Stimulated activated CD8-positive, alpha-beta memory T cell treated with anti-CD3 and anti-CD28 coated beads, Interleukin-4, amount 100 ng/mL, for 1 hour (primary cell): ENCODE results near the gene NETO1.

Experiments used
- DNase-seq, 2 donors: peaks; one replicate each; pipeline ENCODE4 v3.0.0-alpha.2; 2020; ENCODE audit warnings: low read depth in 2 of 2, low spot score in 1 of 2

NETO1 gene

DNA sequence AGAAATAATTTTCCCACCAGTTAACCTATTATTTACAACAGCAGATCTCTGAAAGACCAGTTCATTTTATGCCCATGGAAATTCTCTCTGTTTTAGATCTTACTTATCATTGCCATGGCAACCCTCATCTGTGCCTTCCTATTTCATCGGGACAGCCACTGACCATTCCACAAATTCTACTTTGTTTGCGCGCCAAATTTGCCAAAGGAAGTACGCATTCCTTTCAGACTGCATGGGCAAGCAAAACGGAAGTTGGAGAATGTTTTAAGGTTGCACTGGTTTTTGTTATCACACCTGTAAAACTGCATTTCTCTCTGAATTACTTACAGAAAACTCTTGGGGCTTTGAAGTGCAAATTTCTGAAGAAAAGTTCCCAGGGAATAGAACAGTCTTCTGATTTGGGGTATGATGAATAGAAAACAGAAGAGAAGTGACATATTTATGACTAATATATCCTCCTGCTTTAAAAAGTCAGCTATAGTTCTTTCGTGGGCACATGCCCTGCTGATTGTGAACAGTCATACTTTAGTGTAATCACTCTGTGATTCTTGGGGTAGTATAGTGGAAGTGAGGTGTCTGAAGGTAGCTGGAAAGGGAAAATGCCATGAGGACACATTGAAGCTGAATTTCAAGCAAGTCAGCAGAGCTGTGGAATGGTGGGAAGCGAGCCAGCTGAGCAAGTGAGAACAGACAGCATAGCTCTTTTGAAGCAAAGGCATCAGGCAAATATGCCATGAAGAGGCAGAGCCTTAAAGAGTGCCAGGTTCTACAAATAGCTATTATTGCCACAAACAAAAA is 20.9 kb downstream of the NETO1 start:
- DNase-seq: no peak

DNA sequence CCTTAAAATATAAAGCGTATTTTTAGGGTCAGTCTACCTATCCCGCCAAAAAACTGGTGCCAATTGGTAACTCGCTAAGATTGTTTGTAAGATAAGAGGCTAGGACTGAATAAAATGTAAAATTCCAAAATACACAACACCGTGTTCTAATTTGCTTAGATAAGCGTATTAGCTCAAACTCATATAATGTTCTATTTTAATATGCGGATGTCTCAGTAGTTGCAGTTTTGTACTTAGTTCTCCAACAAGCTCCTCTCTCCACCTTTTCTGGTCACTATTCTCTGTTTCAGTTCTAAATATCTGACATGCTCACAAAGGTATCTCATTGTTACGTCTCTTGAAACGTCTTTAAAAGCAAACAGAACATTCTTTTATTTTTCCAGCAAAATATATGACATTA is 24.0 kb downstream of the NETO1 start:
- no peak for DNase-seq

GRCh38 chr18:72840109-72840508 is 27.7 kb downstream of the NETO1 start:
- DNase-seq: no peak

- no peak for DNase-seq
Measured at GRCh38 chr18:72834731-72835130, 33.1 kb downstream of the NETO1 start.

- no peak for DNase-seq
Measured at GRCh38 chr18:72833471-72833870, 34.3 kb downstream of the NETO1 start.

GRCh38 chr18:72830109-72830508 is 37.7 kb downstream of the NETO1 start:
- DNase-seq: no peak

GRCh38 chr18:72828601-72829000 is 39.2 kb downstream of the NETO1 start:
- no peak for DNase-seq

DNA sequence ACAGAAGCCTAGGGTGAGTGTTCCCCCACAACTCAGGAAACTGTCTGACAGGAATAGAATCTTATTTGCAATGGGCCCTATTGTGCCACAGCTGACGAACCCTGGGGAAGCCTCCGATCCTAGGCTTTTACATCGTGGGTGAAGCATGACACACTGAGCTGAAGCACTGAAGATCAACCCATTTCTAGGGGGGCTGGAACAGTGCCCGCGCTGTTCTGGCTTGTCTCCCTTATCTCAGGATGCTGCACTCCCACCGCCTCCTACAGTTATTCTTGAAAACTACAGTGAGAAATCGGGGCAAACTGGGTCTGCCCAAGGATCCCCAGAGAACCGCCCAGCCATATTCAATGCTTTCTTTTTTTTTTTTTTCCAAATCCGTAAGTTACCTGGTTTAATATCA is 41.1 kb downstream of the NETO1 start:
- DNase-seq: no peak

GRCh38 chr18:72823345-72823744 is 44.4 kb downstream of the NETO1 start:
- DNase-seq: no peak

GRCh38 chr18:72822202-72822601 is 45.6 kb downstream of the NETO1 start:
- DNase-seq: no peak

GRCh38 chr18:72820571-72820970 is 47.2 kb downstream of the NETO1 start:
- no peak for DNase-seq

- no peak for DNase-seq
Measured at GRCh38 chr18:72819050-72819449, 48.7 kb downstream of the NETO1 start.

DNA sequence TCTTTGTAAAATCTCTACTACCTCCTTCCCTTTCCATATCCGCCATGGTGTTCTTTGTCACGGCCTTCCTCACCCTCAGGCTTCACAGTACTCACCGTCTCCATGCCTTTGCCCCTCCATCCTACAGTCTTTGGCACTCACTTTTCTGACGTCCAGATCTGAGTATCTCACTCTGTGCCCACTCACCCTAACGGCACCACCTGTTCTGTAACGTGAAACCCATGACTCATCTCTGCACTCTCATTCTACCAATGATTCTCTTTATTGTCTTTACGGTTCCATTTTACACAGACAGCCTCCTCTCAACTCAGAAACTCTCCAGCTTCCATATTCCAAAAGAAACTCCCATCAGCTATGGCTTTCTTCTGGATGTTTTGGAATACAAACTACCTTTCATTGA is 56.7 kb downstream of the NETO1 start:
- DNase-seq: no peak

DNA sequence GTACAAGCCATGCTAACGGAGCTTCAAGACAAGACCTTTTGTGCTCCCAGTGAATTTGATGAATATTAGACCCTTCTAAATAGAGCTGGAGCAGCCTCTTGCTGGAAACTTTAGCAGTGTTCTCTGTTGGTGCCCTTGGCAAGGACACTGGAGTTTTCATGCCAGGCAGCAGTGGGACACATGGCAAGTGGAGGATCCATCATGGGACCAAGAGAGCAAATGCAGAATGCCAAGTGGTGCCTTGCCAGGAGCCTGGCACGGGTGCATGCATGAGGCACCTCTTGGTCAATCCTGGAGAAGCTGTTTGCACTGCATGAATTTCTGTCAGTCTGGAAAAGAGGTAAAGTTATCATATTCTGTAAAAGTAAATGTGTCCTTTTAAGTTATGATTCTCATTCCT is 59.1 kb downstream of the NETO1 start:
- DNase-seq: no peak

- DNase-seq: no peak
Measured at GRCh38 chr18:72799106-72799505, 68.7 kb downstream of the NETO1 start.

DNA sequence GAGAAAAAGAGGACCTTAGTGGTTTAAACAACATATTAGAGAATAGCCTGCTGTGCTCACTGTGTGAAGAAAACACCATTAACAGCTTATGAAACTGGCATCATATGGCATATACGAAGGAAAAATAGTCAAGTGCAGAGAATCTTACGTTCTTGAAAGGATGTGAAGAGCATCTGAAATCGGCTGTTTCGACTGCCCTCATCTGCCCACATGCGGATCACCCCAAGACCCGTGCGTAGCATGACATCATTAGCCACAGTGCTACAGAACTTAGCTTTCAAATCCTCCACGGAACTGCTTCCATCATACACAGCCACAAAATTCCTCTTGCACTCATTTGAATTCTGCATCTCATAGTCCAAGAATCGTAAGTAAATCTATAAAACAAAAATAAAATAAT is 84.3 kb downstream of the NETO1 start:
- no peak for DNase-seq

GRCh38 chr18:72774914-72775313 is 92.9 kb downstream of the NETO1 start:
- no peak for DNase-seq

DNA sequence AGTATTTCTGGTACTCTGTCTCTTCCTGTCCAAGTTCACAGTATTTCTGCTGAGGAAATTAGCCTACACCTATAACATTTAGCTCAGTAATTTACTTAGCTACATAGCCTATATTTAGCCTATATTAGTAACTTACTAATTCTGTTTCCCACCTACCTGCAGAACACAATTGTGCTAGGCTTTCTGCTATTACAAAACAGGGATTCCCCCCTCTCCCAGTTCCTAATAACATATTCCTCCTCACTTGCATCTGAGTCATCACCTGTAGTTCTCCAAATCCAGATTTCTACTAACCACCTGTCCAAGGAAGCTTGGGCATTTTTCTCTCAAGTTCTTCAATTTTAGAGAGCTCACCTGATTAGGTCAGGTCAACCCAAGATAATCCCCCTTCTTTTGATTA is 94.9 kb downstream of the NETO1 start:
- DNase-seq: no peak

GRCh38 chr18:72768681-72769229 is 99.0 kb downstream of the NETO1 start:
- DNase-seq: no peak

DNA sequence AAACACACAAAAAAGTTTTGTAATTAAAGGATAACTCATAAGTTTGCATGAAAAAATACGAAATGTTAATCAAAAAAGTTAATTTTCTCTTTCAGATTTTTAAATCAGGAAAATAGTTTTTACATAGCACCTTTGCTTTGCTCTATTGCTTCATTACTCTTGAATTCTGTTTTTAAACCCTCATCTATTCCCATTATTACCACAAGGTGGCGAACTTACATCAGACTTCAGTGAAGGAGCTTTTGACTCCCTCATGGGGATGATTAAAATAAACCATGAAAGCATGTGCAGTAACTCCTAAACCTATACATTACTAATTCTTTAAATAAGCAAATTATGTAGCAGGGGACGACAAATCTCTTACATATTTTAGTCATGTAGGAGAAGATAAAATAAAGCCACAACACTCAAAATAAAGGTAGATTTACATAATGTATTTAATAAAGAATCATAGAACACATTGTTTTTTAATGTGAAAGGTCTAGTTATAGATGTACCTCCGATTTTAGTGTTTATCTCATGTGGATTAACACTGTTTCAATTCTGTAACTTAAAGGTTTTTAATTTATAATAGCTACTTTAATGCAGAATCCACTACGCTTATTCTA is 105.2 kb downstream of the NETO1 start:
- no peak for DNase-seq

DNA sequence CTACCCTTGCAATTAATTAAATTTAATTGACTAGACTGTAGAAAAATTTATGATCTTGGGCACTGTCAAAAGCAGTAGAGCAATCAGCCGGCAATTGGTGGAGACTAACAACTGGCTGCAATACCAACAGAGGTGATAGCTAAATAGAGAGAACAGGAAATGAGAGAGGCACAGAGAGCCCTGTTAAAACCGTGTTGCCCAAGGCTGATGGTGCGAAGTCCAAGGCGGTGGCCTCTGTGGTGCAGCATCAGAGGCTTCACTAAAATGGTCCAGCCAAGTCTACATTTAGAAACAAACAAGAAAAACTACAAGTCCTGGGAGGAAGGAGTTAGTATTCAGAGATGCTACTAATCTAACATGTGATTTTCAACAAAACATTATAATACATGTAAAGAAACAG is 115.6 kb downstream of the NETO1 start:
- DNase-seq: no peak

GRCh38 chr18:72742002-72742401 is 125.8 kb downstream of the NETO1 start:
- no peak for DNase-seq

DNA sequence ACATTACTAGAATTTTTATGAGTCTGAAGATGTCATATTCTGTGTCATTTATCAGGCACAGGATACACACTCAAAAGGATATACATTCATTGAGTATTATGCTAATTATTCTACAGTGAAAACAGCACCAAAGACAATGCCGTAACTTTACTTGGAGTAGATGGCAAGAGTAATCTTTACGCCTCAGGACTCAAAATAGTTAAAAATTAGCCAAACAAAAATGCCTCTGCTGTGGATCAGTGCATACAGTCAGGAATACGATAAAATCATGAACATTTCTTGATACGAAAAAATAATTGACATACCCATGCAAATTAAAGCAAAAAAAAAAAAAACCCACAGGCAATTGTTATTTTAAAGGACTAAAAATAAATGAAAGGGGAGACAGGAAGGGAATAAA is 129.7 kb downstream of the NETO1 start:
- DNase-seq: no peak
